K562 (cell line): ENCODE measurements around the gene PLOD1. TPM values are rescaled to one million over a fixed set of nuclear protein-coding genes. Genes with fewer than 3 reads are reported as not detected.

Source experiments
- CBFB ChIP-seq: sonication (generic); formaldehyde crosslinking; IDR thresholded peaks from 2 replicates; pipeline ENCODE4 v1.4.0; 2020; ENCODE audit warnings: mild to moderate bottlenecking, missing genetic modification reagents
- CCAR2 ChIP-seq: fragments of 200-400 bp; formaldehyde crosslinking; IDR thresholded peaks from 2 replicates; pipeline ENCODE4 v1.6.1; 2017; ENCODE audit warnings: mild to moderate bottlenecking, low read depth, low read length
- GABPB2 ChIP-seq: fragments of 250-450 bp; sonication (Bioruptor Pico); conservative IDR thresholded peaks from 2 replicates; pipeline ENCODE4 v1.5.1; 2021; ENCODE audit warnings: mild to moderate bottlenecking
- HMG20A ChIP-seq: fragments of 450-650 bp; formaldehyde crosslinking; conservative IDR thresholded peaks from 2 replicates; pipeline ENCODE4 v1.4.0; 2020; ENCODE audit warnings: mild to moderate bottlenecking, mixed read lengths
- KDM1A ChIP-seq, 2 experiments: fragments of 450-650 bp; IDR thresholded peaks; 2 replicates each; pipeline ENCODE4 v1.6.1; 2016; ENCODE audit warnings: mild to moderate bottlenecking in 2 of 2
- KLF13 ChIP-seq: fragments of 450-650 bp; IDR thresholded peaks from 2 replicates; pipeline ENCODE4 v1.6.1; 2016; ENCODE audit warnings: missing genetic modification characterization, low read depth, mild to moderate bottlenecking, missing compliant biosample characterization, moderate library complexity, borderline replicate concordance
- MECOM ChIP-seq: fragments of 250-450 bp; sonication (Bioruptor Pico); IDR thresholded peaks from 2 replicates; pipeline ENCODE4 v1.8.0; 2022; ENCODE audit warnings: inconsistent platforms
- NCOA4 ChIP-seq: fragments of 450-650 bp; IDR thresholded peaks from 2 replicates; pipeline ENCODE4 v1.6.1; 2018; ENCODE audit warnings: mild to moderate bottlenecking; ENCODE audit not compliant: partially characterized antibody
- NR2F6 ChIP-seq: fragments of 450-650 bp; formaldehyde crosslinking; IDR thresholded peaks from 2 replicates; pipeline ENCODE4 v1.4.0; 2020; ENCODE audit warnings: mild to moderate bottlenecking
- SIX5 ChIP-seq, 2 experiments: IDR thresholded peaks; 2 replicates each; pipeline ENCODE4 v1.6.1; 2011; ENCODE audit warnings: low read length in 2 of 2, borderline replicate concordance in 1 of 2, low read depth in 1 of 2, mild to moderate bottlenecking in 1 of 2, moderate library complexity in 1 of 2; ENCODE audit not compliant: insufficient read depth in 1 of 2
- SUPT5H ChIP-seq: fragments of 450-650 bp; IDR thresholded peaks from 2 replicates; pipeline ENCODE4 v1.6.1; 2016
- TAL1 ChIP-seq: fragments of 450-650 bp; IDR thresholded peaks from 2 replicates; pipeline ENCODE4 v1.6.1; 2016; ENCODE audit warnings: mild to moderate bottlenecking
- TEAD4 ChIP-seq, 2 experiments: sonication (generic) in 1 of 2; formaldehyde crosslinking in 1 of 2; IDR thresholded peaks; 2 replicates each; pipeline versions ENCODE4 v1.6.1 to v1.8.0; 2012 to 2022; ENCODE audit warnings: borderline replicate concordance in 1 of 2, inconsistent platforms in 1 of 2, low read length in 1 of 2, mild to moderate bottlenecking in 1 of 2, missing genetic modification reagents in 1 of 2
- TSC22D4 ChIP-seq: fragments of 450-650 bp; IDR thresholded peaks from 2 replicates; pipeline ENCODE4 v1.6.1; 2016; ENCODE audit warnings: missing genetic modification characterization, missing biosample characterization, control low read depth
- ZNF165 ChIP-seq: fragments of 250-450 bp; sonication (Bioruptor Pico); IDR thresholded peaks from 2 replicates; pipeline ENCODE4 v1.4.0; 2020; ENCODE audit warnings: borderline replicate concordance
- ZNF316 ChIP-seq: fragments of 450-650 bp; IDR thresholded peaks from 2 replicates; pipeline ENCODE4 v1.6.1; 2016
- ZNF41 ChIP-seq: fragments of 250-450 bp; sonication (Bioruptor Pico); conservative IDR thresholded peaks from 2 replicates; pipeline ENCODE4 v1.4.0; 2020; ENCODE audit warnings: mild to moderate bottlenecking
- ZNF445 ChIP-seq: fragments of 250-450 bp; sonication (Bioruptor Pico); IDR thresholded peaks from 2 replicates; pipeline ENCODE4 v1.4.0; 2020; ENCODE audit warnings: low read depth, mild to moderate bottlenecking, moderate library complexity
- ZNF75A ChIP-seq: fragments of 450-650 bp; formaldehyde crosslinking; IDR thresholded peaks from 2 replicates; pipeline ENCODE4 v1.4.0; 2020; ENCODE audit warnings: mild to moderate bottlenecking
- polyA plus RNA-seq, 8 experiments: library from polyadenylated mRNA; depleted of rRNA in 4 of 8; stranded (reverse) in 5 of 8; unstranded in 3 of 8; fragments of >200 nt; fragmentation: Nextera tagmentation in 2 of 8; fragmentation: Illumina TruSeq in 1 of 8; extraction: Ambion mirVana in 2 of 8; extraction: Trizol in 1 of 8; gene quantifications; 2 replicates each; pipeline versions ENCODE4 v1.2.1 to v1.2.3, GENCODE V29; 2011 to 2014; ENCODE audit warnings: inconsistent platforms in 1 of 8, missing spikeins in 1 of 8
- total RNA-seq, 7 experiments: library from RNA; depleted of rRNA in 6 of 7; stranded (reverse); fragments of >200 nt in 6 of 7; fragmentation: Illumina TruSeq in 2 of 7; extraction: Trizol in 2 of 7; gene quantifications; 2 replicates each; pipeline versions ENCODE4 v1.2.1 to v1.2.3, GENCODE V29; 2011 to 2021; ENCODE audit warnings: low replicate concordance in 1 of 7
- TF ChIP-seq, protein P1 (sequence below): fragments of 450-650 bp; formaldehyde crosslinking; IDR thresholded peaks from 2 replicates; pipeline ENCODE4 v1.4.0; 2022; ENCODE audit warnings: mild to moderate bottlenecking, moderate library complexity
- TF ChIP-seq, protein P2 (sequence below): sonication (generic); formaldehyde crosslinking; IDR thresholded peaks from 2 replicates; pipeline ENCODE4 v1.8.0; 2022; ENCODE audit warnings: mild to moderate bottlenecking, missing genetic modification reagents
- TF ChIP-seq, protein P3 (sequence below): fragments of 250-450 bp; sonication (Bioruptor Pico); IDR thresholded peaks from 2 replicates; pipeline ENCODE4 v1.4.0; 2020; ENCODE audit warnings: mild to moderate bottlenecking, moderate library complexity, borderline replicate concordance
- TF ChIP-seq, protein P4 (sequence below), 2 experiments: IDR thresholded peaks; 2 replicates each; pipeline ENCODE4 v1.6.1; 2011; ENCODE audit warnings: borderline replicate concordance in 1 of 2, control low read depth in 1 of 2, low read depth in 1 of 2, low read length in 1 of 2, mild to moderate bottlenecking in 1 of 2, mixed read lengths in 1 of 2, moderate library complexity in 1 of 2; ENCODE audit not compliant: insufficient read depth in 1 of 2, insufficient read length in 1 of 2, poor library complexity in 1 of 2, severe bottlenecking in 1 of 2; ENCODE audit errors: extremely low read depth in 1 of 2

PLOD1 gene
- total and polyA plus RNA-seq, 9 of the 15 experiments (the other 6 are each of a cell fraction or from before 2014, with no cell fraction given), result 16.6 to 90.8 (median 52.7) TPM

DNA sequence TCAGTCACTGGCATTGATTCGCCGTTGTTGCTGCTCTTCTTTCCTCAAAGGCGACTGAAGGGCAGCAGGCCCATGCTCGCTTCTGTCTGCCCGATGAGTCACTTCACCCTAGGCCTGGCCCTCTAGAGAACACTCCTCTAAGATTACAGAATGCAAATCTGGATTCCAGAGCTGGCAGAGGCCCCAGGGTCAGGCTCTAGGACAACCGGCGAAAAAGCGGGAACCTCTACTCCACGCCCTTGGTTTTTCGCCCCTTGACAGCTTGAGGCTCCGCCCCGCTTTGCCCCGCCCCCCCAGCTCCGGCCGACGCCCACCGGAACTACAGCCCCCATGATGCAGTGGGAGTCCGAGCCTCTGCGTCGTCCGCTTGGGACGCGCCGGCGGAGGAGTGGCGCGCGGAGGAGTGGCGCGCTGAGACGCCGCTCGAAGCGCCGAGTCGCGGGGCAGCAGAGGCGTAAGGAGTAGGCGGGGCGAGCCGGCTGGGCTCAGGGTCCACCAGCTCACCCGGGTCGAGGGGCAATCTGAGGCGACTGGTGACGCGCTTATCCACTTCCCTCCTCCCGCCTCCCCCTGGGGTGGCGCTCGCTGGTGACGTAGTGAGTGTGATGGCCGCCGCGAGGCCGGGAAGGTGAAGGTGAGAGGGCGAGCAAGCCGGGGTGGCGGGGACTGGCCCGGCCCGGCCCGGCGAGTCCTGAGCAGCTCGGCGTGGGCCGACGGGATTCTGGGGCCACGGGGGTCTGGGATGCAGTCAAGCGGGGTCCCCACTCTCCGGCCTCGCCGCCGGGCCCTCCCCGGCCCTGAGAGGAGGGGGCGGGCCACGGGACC, 45.5 kb downstream of the PLOD1 start, which contains the start of gene MFN2 (continued):
- no peak for TF ChIP-seq CBFB (CRISPR knock-in tag)
- no peak for TF ChIP-seq TAL1
- TF ChIP-seq NCOA4, result no peak
- TF ChIP-seq ZNF165 (CRISPR knock-in tag), result no peak
- TF ChIP-seq HMG20A (CRISPR knock-in tag), result no peak
- TF ChIP-seq ZNF445, result no peak
- peak; percentile 87; the same call in 1 of the 2 replicates for TF ChIP-seq KLF13
- TF ChIP-seq, protein P1, sequence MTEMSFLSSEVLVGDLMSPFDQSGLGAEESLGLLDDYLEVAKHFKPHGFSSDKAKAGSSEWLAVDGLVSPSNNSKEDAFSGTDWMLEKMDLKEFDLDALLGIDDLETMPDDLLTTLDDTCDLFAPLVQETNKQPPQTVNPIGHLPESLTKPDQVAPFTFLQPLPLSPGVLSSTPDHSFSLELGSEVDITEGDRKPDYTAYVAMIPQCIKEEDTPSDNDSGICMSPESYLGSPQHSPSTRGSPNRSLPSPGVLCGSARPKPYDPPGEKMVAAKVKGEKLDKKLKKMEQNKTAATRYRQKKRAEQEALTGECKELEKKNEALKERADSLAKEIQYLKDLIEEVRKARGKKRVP (CRISPR knock-in tag), result 0 out of 2 replicates have a peak, but pooled peaks have one; percentile 9
- TF ChIP-seq NR2F6 (CRISPR knock-in tag), result no peak
- TF ChIP-seq CCAR2, result no peak
- TF ChIP-seq GABPB2 (CRISPR knock-in tag), result no peak
- TF ChIP-seq ZNF75A (CRISPR knock-in tag), result no peak
- TF ChIP-seq MECOM (CRISPR knock-in tag), result no peak
- TF ChIP-seq, protein P2, sequence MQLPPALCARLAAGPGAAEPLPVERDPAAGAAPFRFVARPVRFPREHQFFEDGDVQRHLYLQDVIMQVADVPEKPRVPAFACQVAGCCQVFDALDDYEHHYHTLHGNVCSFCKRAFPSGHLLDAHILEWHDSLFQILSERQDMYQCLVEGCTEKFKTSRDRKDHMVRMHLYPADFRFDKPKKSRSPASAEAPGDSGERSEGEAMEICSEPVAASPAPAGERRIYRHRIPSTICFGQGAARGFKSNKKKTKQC, result peak; percentile 87
- TF ChIP-seq SIX5 (IDR thresholded peaks at IDR 0.05; ENCODE audit: borderline replicate concordance in 1 of 2, insufficient read depth in 1 of 2, low read depth in 1 of 2, low read length in 2 of 2), result peak; percentile 65 to 87
- TF ChIP-seq TSC22D4 (tag), result no peak
- no peak for TF ChIP-seq ZNF316
- TF ChIP-seq, protein P3, sequence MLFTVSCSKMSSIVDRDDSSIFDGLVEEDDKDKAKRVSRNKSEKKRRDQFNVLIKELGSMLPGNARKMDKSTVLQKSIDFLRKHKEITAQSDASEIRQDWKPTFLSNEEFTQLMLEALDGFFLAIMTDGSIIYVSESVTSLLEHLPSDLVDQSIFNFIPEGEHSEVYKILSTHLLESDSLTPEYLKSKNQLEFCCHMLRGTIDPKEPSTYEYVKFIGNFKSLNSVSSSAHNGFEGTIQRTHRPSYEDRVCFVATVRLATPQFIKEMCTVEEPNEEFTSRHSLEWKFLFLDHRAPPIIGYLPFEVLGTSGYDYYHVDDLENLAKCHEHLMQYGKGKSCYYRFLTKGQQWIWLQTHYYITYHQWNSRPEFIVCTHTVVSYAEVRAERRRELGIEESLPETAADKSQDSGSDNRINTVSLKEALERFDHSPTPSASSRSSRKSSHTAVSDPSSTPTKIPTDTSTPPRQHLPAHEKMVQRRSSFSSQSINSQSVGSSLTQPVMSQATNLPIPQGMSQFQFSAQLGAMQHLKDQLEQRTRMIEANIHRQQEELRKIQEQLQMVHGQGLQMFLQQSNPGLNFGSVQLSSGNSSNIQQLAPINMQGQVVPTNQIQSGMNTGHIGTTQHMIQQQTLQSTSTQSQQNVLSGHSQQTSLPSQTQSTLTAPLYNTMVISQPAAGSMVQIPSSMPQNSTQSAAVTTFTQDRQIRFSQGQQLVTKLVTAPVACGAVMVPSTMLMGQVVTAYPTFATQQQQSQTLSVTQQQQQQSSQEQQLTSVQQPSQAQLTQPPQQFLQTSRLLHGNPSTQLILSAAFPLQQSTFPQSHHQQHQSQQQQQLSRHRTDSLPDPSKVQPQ (CRISPR knock-in tag), result no peak
- TF ChIP-seq KDM1A (IDR thresholded peaks at IDR 0.05), result peak; percentile 76 to 83; a peak in 3 of 4 replicates
- TF ChIP-seq, protein P4, sequence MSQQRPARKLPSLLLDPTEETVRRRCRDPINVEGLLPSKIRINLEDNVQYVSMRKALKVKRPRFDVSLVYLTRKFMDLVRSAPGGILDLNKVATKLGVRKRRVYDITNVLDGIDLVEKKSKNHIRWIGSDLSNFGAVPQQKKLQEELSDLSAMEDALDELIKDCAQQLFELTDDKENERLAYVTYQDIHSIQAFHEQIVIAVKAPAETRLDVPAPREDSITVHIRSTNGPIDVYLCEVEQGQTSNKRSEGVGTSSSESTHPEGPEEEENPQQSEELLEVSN (IDR thresholded peaks at IDR 0.05; ENCODE audit: borderline replicate concordance in 1 of 2, extremely low read depth in 1 of 2, insufficient read depth in 1 of 2, insufficient read length in 1 of 2, low read depth in 1 of 2, low read length in 1 of 2, poor library complexity in 1 of 2, severe bottlenecking in 1 of 2), result peak in 1 of 2 experiments; percentile 78
- no peak for TF ChIP-seq ZNF41 (CRISPR knock-in tag)
- TF ChIP-seq SUPT5H, result peak; percentile 95
- TF ChIP-seq TEAD4 (IDR thresholded peaks at IDR 0.05; ENCODE audit: low read length), result peak; percentile 57
- TF ChIP-seq TEAD4 (CRISPR knock-in tag; IDR thresholded peaks at IDR 0.05; ENCODE audit: borderline replicate concordance), result no peak
